HEK293 (cell line): ENCODE measurements around the gene ZSWIM3.

ENCODE experiments used
- CTCF ChIA-PET: fragments of 350-600 bp; formaldehyde crosslinking; extraction: SDS; loops from one replicate; lab custom pipeline; 2021; ENCODE audit warnings: antibody characterized with exemption; lab: Yijun Ruan, JAX
- POLR2A ChIA-PET: fragments of 300-600 bp; formaldehyde crosslinking; extraction: SDS; loops from one replicate; lab custom pipeline; 2020; ENCODE audit warnings: antibody characterized with exemption, inconsistent platforms; lab: Yijun Ruan, JAX
- H3K27ac ChIP-seq: fragments of 200-500 bp; sonication (Bioruptor generic); 2 replicates; pipeline ENCODE4 v1.5.1; 2014; ENCODE audit warnings: low read depth, low read length, control low read depth, inconsistent platforms; ENCODE audit errors: extremely low read depth
- H3K36me3 ChIP-seq, 2 experiments: fragments of 200-500 bp in 1 of 2; sonication (Bioruptor generic) in 1 of 2; 1 replicate in 1 of 2; 2 replicates in 1 of 2; pipeline ENCODE4 v1.5.1; 2014 to 2017; ENCODE audit warnings: inconsistent platforms in 2 of 2, low read length in 2 of 2; ENCODE audit not compliant: control insufficient read depth in 2 of 2, insufficient read depth in 1 of 2
- H3K4me1 ChIP-seq: fragments of 200-500 bp; sonication (Bioruptor generic); 2 replicates; pipeline ENCODE4 v1.5.1; 2014; ENCODE audit warnings: mild to moderate bottlenecking, low read length, inconsistent platforms; ENCODE audit not compliant: control insufficient read depth, insufficient read depth
- H3K4me3 ChIP-seq: 2 replicates; pipeline ENCODE4 v1.5.1; 2011; ENCODE audit warnings: low read depth, mild to moderate bottlenecking, control low read depth, low read length, moderate library complexity
- H3K9me3 ChIP-seq: fragments of 200-500 bp; sonication (Bioruptor generic); 2 replicates; pipeline ENCODE4 v1.5.1; 2014; ENCODE audit warnings: low read depth, low read length, inconsistent platforms; ENCODE audit not compliant: control insufficient read depth, insufficient read depth
- GLI2 ChIP-seq: fragments of 450-650 bp; formaldehyde crosslinking; IDR thresholded peaks from 2 replicates; pipeline ENCODE4; 2017; ENCODE audit warnings: missing biosample characterization, missing genetic modification characterization, low read depth, borderline replicate concordance
- HOXC10 ChIP-seq: sonication (generic); formaldehyde crosslinking; IDR thresholded peaks from 2 replicates; pipeline ENCODE4 v1.8.1; 2023; ENCODE audit warnings: mild to moderate bottlenecking, missing genetic modification reagents
- OSR2 ChIP-seq: fragments of 450-650 bp; formaldehyde crosslinking; IDR thresholded peaks from 2 replicates; pipeline ENCODE4 v1.5.1; 2016; ENCODE audit warnings: missing biosample characterization, missing genetic modification characterization
- SP3 ChIP-seq: fragments of 450-650 bp; formaldehyde crosslinking; IDR thresholded peaks from 2 replicates; pipeline ENCODE4 v1.5.1; 2016; ENCODE audit warnings: missing biosample characterization, missing genetic modification characterization
- ZBTB7A ChIP-seq: fragments of 450-650 bp; formaldehyde crosslinking; IDR thresholded peaks from 2 replicates; pipeline ENCODE4 v1.5.1; 2016; ENCODE audit warnings: low read depth, missing biosample characterization, missing genetic modification characterization
- ZNF121 ChIP-seq: fragments of 450-650 bp; formaldehyde crosslinking; IDR thresholded peaks from 2 replicates; pipeline ENCODE4 v1.5.1; 2016; ENCODE audit warnings: missing biosample characterization, missing genetic modification characterization
- ZNF138 ChIP-seq: fragments of 450-650 bp; formaldehyde crosslinking; IDR thresholded peaks from 2 replicates; pipeline ENCODE4 v1.5.1; 2016; ENCODE audit warnings: missing biosample characterization, missing genetic modification characterization, borderline replicate concordance
- ZNF140 ChIP-seq: fragments of 450-650 bp; formaldehyde crosslinking; IDR thresholded peaks from 2 replicates; pipeline ENCODE4 v1.5.1; 2016; ENCODE audit warnings: missing biosample characterization, missing genetic modification characterization
- ZNF146 ChIP-seq: fragments of 450-650 bp; formaldehyde crosslinking; IDR thresholded peaks from 2 replicates; pipeline ENCODE4 v1.5.1; 2016; ENCODE audit warnings: missing biosample characterization, missing genetic modification characterization
- ZNF501 ChIP-seq: fragments of 450-650 bp; formaldehyde crosslinking; IDR thresholded peaks from 2 replicates; pipeline ENCODE4 v1.5.1; 2016; ENCODE audit warnings: missing biosample characterization, missing genetic modification characterization
- ZNF600 ChIP-seq: fragments of 450-650 bp; formaldehyde crosslinking; IDR thresholded peaks from 2 replicates; pipeline ENCODE4 v1.5.1; 2016; ENCODE audit warnings: missing biosample characterization, missing genetic modification characterization
- ZNF654 ChIP-seq: fragments of 450-650 bp; formaldehyde crosslinking; IDR thresholded peaks from 2 replicates; pipeline ENCODE4 v1.5.1; 2016; ENCODE audit warnings: low read depth, missing biosample characterization, missing genetic modification characterization
- ZNF701 ChIP-seq: fragments of 450-650 bp; formaldehyde crosslinking; IDR thresholded peaks from 2 replicates; pipeline ENCODE4 v1.5.1; 2016; ENCODE audit warnings: missing biosample characterization, missing genetic modification characterization
- ZNF768 ChIP-seq: fragments of 450-650 bp; formaldehyde crosslinking; IDR thresholded peaks from 2 replicates; pipeline ENCODE4 v1.5.1; 2018; ENCODE audit warnings: missing biosample characterization, mild to moderate bottlenecking, missing genetic modification characterization
- TF ChIP-seq, protein P1 (sequence below): fragments of 450-650 bp; formaldehyde crosslinking; IDR thresholded peaks from 2 replicates; pipeline ENCODE4 v1.5.1; 2016; ENCODE audit warnings: missing biosample characterization, missing genetic modification characterization
- TF ChIP-seq, protein P2 (sequence below): fragments of 450-650 bp; formaldehyde crosslinking; IDR thresholded peaks from 2 replicates; pipeline ENCODE4 v1.5.1; 2016; ENCODE audit warnings: missing biosample characterization, missing genetic modification characterization, borderline replicate concordance
- TF ChIP-seq, protein P3 (sequence below): fragments of 450-650 bp; formaldehyde crosslinking; conservative IDR thresholded peaks from 2 replicates; pipeline ENCODE4 v1.5.1; 2016; ENCODE audit warnings: low read depth, missing biosample characterization, missing genetic modification characterization
- TF ChIP-seq, protein P4 (sequence below): fragments of 450-650 bp; formaldehyde crosslinking; IDR thresholded peaks from 2 replicates; pipeline ENCODE4 v1.5.1; 2016; ENCODE audit warnings: missing biosample characterization, missing genetic modification characterization

Gene ZSWIM3

DNA sequence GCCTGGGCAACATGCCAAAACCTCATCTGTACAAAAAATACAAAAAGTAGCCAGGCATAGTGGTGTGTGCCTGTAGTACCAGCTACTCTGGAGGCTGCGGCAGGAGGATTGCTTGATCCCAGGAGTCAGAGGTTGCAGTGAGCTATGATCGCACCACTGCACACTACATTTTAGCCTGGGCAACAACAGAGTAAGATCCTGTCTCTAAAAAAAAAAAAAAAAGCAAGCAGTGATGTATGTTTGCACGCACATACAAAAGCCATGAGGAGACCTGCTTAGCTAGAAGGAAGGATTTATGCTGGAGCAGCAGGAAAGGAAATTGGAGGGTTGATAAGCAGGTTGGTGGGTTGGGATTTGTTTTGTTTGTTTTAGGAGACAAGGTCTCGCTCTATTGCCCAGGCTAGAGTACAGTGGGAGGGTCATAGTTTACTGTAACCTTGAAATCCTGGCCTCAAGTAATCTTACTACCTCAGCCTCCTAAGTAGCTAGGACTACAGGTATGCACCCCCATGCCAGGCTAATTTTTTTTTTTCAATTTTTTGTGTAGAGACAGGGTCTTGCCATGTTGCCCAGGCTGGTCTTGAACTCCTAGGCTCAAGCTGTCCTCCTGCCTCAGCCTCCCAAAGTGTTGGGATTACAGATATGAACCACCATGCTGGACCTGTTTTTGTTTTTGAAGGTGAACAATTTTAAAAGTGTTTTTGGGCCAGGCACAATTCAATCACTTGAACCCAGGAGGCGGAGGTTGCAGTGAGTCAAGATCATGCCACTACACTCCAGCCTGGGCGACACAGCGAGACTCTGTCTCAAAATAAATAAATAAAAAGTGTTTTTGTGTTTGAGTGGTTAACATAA is 4.0 kb downstream of the ZSWIM3 start:
- TF ChIP-seq ZNF600 (tag by site-specific recombination) = no peak
- no peak for TF ChIP-seq ZNF654 (tag by site-specific recombination)
- TF ChIP-seq, protein P1, sequence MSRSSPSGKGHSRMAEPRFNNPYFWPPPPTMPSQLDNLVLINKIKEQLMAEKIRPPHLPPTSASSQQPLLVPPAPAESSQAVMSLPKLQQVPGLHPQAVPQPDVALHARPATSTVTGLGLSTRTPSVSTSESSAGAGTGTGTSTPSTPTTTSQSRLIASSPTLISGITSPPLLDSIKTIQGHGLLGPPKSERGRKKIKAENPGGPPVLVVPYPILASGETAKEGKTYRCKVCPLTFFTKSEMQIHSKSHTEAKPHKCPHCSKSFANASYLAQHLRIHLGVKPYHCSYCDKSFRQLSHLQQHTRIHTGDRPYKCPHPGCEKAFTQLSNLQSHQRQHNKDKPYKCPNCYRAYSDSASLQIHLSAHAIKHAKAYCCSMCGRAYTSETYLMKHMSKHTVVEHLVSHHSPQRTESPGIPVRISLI (tag by site-specific recombination) = peak; percentile 59
- TF ChIP-seq ZNF121 (tag by site-specific recombination) = peak; percentile 43; the same call in 1 of the 2 replicates
- TF ChIP-seq OSR2 (tag by site-specific recombination) = peak; percentile 66
- H3K9me3 ChIP-seq = no peaks in the 10 kb centered on the region
- no peak overlapping the region for H3K27ac ChIP-seq
- CTCF ChIA-PET = interaction anchor here (0.6 to 1.4 kb wide), 3 partner anchors 62 to 149 kb away, joined by 4 to 9 read pairs (median 5); no protein-coding TSS in a partner anchor
- no peak overlapping the region for H3K4me3 ChIP-seq
- H3K36me3 ChIP-seq = no peaks in the 10 kb centered on the region
- POLR2A ChIA-PET = interaction anchor here (0.6 to 1.4 kb wide), 5 partner anchors 17 to 74 kb away, joined by 3 to 4 read pairs (median 3); no protein-coding TSS in a partner anchor
- peaks cover 5% of the 10 kb centered on the region for H3K4me1 ChIP-seq

DNA sequence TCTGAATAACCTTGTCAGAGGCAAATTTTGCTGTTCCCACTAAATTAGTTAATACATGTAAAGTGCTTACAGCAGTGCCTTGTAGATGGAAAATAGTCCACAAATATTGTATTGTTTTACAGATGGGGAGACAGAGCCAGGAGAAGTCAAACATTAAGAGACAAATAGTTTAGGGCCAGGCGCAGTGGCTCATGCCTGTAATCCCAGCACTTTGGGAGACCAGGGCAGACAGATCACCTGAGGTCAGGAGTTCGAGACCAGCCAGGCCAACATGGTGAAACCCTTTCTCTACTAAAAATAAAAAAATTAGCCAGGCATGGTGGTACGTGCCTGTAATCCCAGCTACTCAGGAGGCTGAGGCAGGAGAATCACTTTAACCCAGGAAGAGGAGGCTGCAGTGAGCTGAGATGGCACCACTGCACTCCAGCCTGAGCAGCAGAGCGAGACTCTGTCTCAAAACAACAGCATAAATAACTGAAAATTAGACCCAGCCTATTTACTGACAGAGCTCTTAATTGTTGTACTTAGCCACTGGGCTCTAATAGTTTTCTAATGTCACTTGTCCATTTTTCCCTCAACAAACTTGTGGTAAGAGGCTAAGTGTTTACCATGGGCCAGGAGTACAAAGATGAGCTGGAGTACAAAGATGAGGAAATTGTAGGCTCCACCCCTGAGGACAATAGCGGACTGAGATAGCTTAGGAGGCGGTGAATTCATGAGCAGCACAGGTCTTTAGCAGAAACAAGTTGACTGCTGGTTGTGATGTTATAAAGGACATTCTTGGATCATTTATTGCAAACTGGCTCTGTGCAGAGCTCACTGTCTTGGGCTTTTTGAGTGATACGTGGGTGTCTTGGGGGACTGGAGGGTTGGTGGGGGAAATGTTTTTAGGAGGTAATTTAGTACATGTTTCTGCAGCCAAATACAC is 6.4 kb downstream of the ZSWIM3 start:
- ChIA-PET CTCF (no interaction called here), POLR2A (interaction anchor here (0.8 kb wide), 1 partner anchor 17 kb away, joined by 3 read pairs; the partner anchor contains the start of gene ZSWIM1)
- Histone ChIP-seq H3K36me3 (no peaks in the 10 kb centered on the region; a peak in 1 of 3 replicates), H3K4me1 (peaks cover 5% of the 10 kb centered on the region), H3K4me3 (no peak overlapping the region), H3K9me3 (no peaks in the 10 kb centered on the region), H3K27ac (no peak overlapping the region)
- TF ChIP-seq SP3 (no peak), ZNF140 (no peak), ZNF768 (tag by site-specific recombination) (no peak), ZBTB7A (no peak), ZNF501 (no peak), ZNF701 (no peak), ZNF138 (no peak), ZNF146 (no peak), GLI2 (tag by site-specific recombination) (no peak), HOXC10 (CRISPR knock-in tag) (no peak)
- TF ChIP-seq, protein P2, sequence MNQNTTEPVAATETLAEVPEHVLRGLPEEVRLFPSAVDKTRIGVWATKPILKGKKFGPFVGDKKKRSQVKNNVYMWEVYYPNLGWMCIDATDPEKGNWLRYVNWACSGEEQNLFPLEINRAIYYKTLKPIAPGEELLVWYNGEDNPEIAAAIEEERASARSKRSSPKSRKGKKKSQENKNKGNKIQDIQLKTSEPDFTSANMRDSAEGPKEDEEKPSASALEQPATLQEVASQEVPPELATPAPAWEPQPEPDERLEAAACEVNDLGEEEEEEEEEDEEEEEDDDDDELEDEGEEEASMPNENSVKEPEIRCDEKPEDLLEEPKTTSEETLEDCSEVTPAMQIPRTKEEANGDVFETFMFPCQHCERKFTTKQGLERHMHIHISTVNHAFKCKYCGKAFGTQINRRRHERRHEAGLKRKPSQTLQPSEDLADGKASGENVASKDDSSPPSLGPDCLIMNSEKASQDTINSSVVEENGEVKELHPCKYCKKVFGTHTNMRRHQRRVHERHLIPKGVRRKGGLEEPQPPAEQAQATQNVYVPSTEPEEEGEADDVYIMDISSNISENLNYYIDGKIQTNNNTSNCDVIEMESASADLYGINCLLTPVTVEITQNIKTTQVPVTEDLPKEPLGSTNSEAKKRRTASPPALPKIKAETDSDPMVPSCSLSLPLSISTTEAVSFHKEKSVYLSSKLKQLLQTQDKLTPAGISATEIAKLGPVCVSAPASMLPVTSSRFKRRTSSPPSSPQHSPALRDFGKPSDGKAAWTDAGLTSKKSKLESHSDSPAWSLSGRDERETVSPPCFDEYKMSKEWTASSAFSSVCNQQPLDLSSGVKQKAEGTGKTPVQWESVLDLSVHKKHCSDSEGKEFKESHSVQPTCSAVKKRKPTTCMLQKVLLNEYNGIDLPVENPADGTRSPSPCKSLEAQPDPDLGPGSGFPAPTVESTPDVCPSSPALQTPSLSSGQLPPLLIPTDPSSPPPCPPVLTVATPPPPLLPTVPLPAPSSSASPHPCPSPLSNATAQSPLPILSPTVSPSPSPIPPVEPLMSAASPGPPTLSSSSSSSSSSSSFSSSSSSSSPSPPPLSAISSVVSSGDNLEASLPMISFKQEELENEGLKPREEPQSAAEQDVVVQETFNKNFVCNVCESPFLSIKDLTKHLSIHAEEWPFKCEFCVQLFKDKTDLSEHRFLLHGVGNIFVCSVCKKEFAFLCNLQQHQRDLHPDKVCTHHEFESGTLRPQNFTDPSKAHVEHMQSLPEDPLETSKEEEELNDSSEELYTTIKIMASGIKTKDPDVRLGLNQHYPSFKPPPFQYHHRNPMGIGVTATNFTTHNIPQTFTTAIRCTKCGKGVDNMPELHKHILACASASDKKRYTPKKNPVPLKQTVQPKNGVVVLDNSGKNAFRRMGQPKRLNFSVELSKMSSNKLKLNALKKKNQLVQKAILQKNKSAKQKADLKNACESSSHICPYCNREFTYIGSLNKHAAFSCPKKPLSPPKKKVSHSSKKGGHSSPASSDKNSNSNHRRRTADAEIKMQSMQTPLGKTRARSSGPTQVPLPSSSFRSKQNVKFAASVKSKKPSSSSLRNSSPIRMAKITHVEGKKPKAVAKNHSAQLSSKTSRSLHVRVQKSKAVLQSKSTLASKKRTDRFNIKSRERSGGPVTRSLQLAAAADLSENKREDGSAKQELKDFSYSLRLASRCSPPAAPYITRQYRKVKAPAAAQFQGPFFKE (tag by site-specific recombination) = no peak
- TF ChIP-seq, protein P3, sequence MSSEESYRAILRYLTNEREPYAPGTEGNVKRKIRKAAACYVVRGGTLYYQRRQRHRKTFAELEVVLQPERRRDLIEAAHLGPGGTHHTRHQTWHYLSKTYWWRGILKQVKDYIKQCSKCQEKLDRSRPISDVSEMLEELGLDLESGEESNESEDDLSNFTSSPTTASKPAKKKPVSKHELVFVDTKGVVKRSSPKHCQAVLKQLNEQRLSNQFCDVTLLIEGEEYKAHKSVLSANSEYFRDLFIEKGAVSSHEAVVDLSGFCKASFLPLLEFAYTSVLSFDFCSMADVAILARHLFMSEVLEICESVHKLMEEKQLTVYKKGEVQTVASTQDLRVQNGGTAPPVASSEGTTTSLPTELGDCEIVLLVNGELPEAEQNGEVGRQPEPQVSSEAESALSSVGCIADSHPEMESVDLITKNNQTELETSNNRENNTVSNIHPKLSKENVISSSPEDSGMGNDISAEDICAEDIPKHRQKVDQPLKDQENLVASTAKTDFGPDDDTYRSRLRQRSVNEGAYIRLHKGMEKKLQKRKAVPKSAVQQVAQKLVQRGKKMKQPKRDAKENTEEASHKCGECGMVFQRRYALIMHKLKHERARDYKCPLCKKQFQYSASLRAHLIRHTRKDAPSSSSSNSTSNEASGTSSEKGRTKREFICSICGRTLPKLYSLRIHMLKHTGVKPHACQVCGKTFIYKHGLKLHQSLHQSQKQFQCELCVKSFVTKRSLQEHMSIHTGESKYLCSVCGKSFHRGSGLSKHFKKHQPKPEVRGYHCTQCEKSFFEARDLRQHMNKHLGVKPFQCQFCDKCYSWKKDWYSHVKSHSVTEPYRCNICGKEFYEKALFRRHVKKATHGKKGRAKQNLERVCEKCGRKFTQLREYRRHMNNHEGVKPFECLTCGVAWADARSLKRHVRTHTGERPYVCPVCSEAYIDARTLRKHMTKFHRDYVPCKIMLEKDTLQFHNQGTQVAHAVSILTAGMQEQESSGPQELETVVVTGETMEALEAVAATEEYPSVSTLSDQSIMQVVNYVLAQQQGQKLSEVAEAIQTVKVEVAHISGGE = no peak
- TF ChIP-seq, protein P4, sequence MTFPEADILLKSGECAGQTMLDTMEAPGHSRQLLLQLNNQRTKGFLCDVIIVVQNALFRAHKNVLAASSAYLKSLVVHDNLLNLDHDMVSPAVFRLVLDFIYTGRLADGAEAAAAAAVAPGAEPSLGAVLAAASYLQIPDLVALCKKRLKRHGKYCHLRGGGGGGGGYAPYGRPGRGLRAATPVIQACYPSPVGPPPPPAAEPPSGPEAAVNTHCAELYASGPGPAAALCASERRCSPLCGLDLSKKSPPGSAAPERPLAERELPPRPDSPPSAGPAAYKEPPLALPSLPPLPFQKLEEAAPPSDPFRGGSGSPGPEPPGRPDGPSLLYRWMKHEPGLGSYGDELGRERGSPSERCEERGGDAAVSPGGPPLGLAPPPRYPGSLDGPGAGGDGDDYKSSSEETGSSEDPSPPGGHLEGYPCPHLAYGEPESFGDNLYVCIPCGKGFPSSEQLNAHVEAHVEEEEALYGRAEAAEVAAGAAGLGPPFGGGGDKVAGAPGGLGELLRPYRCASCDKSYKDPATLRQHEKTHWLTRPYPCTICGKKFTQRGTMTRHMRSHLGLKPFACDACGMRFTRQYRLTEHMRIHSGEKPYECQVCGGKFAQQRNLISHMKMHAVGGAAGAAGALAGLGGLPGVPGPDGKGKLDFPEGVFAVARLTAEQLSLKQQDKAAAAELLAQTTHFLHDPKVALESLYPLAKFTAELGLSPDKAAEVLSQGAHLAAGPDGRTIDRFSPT (tag by site-specific recombination) = no peak
